HCT116 (cell line): ENCODE data around the gene STIM2. TPM values are rescaled to one million over a fixed set of nuclear protein-coding genes. Genes with fewer than 3 reads are reported as not detected.

Experiments used
- ATAC-seq: fragments of 200-7000 bp; cut with Tn5 transposase; 2 replicates; pipeline ENCODE4 v1.9.1; 2020; ENCODE audit warnings: mild to moderate bottlenecking, moderate library complexity
- BruUV-seq: library from RNA; stranded (reverse); fragments of 400-500 nt; replicated peaks from 2 replicates; lab custom pipeline; 2021; lab: Mats Ljungman, UMichigan
- CTCF ChIA-PET: fragments of 300-600 bp; sonication (Branson Sonifier 250); formaldehyde crosslinking; loops from one replicate; lab custom pipeline; 2021; ENCODE audit warnings: antibody characterized with exemption; lab: Charles Lee
- POLR2A ChIA-PET: fragments of 300-600, 350-600 bp; sonication (Branson Sonifier 250); formaldehyde crosslinking; loops from one replicate; lab custom pipeline; 2021; ENCODE audit warnings: antibody characterized with exemption; lab: Charles Lee
- RAD21 ChIA-PET, 2 experiments: fragments of 300-600 bp; sonication (Branson Sonifier 250); formaldehyde crosslinking; loops; one replicate each; lab custom pipeline; 2023; ENCODE audit warnings: low total read pairs in 2 of 2; ENCODE audit not compliant: uncharacterized antibody in 2 of 2, unreplicated experiment in 2 of 2, low non-redundant PET in 1 of 2; lab: Charles Lee
- DNase-seq: peaks from one replicate; pipeline ENCODE4 v3.0.0-alpha.2; 2010; ENCODE audit warnings: low read depth, low spot score
- H2AFZ ChIP-seq: fragments of 200-600 bp; shearing (Covaris generic), sonication (generic); 2 replicates; pipeline ENCODE4 v1.6.1; 2017; ENCODE audit warnings: low read depth, mixed run types, mixed read lengths, antibody characterized with exemption, low read length; ENCODE audit not compliant: poor library complexity, severe bottlenecking
- H3K27ac ChIP-seq: 2 replicates; pipeline ENCODE4 v1.5.1; 2012; ENCODE audit warnings: low read depth, low read length
- H3K27me3 ChIP-seq: fragments of 200-600 bp; sonication (generic); 2 replicates; pipeline ENCODE4 v1.6.1; 2016; ENCODE audit warnings: mixed run types, low read length, mixed read lengths; ENCODE audit not compliant: insufficient read depth
- H3K36me3 ChIP-seq, 2 experiments: fragments of 200-500 bp in 1 of 2; fragments of 200-600 bp in 1 of 2; sonication (Bioruptor generic) in 1 of 2; sonication (generic) in 1 of 2; 2 replicates each; pipeline versions ENCODE4 v1.5.1 to v1.6.1; 2014 to 2016; ENCODE audit warnings: low read length in 2 of 2, inconsistent platforms in 1 of 2, mixed read lengths in 1 of 2, mixed run types in 1 of 2; ENCODE audit not compliant: insufficient read depth in 2 of 2, control insufficient read depth in 1 of 2
- H3K4me1 ChIP-seq, 2 experiments: fragments of 200-600 bp in 1 of 2; sonication (generic) in 1 of 2; 2 replicates each; pipeline versions ENCODE4 v1.5.1 to v1.6.1; 2012 to 2017; ENCODE audit warnings: low read length in 2 of 2, inconsistent platforms in 1 of 2, mild to moderate bottlenecking in 1 of 2, mixed read lengths in 1 of 2, mixed run types in 1 of 2, moderate library complexity in 1 of 2; ENCODE audit not compliant: insufficient read depth in 2 of 2, control insufficient read depth in 1 of 2
- H3K4me2 ChIP-seq: fragments of 200-600 bp; sonication (generic); 2 replicates; pipeline ENCODE4 v1.6.1; 2017; ENCODE audit warnings: mixed run types, low read length, mixed read lengths
- H3K4me3 ChIP-seq, 2 experiments: fragments of 200-600 bp in 1 of 2; sonication (generic) in 1 of 2; replicated peaks in 1 of 2; 2 replicates each; pipeline ENCODE4 v1.5.1; 2011 to 2016; ENCODE audit warnings: low read length in 2 of 2, control low read depth in 1 of 2, low read depth in 1 of 2, mild to moderate bottlenecking in 1 of 2, mixed read lengths in 1 of 2, mixed run types in 1 of 2
- H3K79me2 ChIP-seq: fragments of 200-600 bp; sonication (generic); 2 replicates; pipeline ENCODE4 v1.6.1; 2017; ENCODE audit warnings: mild to moderate bottlenecking, mixed run types, low read length, moderate library complexity, mixed read lengths; ENCODE audit not compliant: insufficient read depth
- H3K9ac ChIP-seq: fragments of 200-600 bp; sonication (generic); 2 replicates; pipeline ENCODE4 v1.6.1; 2016; ENCODE audit warnings: low read length, mixed read lengths
- H3K9me2 ChIP-seq: fragments of 200-600 bp; sonication (generic), shearing (Covaris generic); 2 replicates; pipeline ENCODE4 v1.6.1; 2017; ENCODE audit warnings: mixed run types, mild to moderate bottlenecking, moderate library complexity; ENCODE audit not compliant: insufficient read depth
- H3K9me3 ChIP-seq, 2 experiments: fragments of 200-500 bp in 1 of 2; fragments of 200-600 bp in 1 of 2; sonication (Bioruptor generic) in 1 of 2; sonication (generic) in 1 of 2; 2 replicates each; pipeline ENCODE4 v1.6.1; 2014 to 2017; ENCODE audit warnings: low read length in 2 of 2, mixed read lengths in 2 of 2, inconsistent platforms in 1 of 2, low read depth in 1 of 2, mild to moderate bottlenecking in 1 of 2, mixed run types in 1 of 2, moderate library complexity in 1 of 2; ENCODE audit not compliant: control insufficient read depth in 1 of 2, insufficient read depth in 1 of 2
- H4K20me1 ChIP-seq: fragments of 200-600 bp; sonication (generic), shearing (Covaris generic); 2 replicates; pipeline ENCODE4 v1.6.1; 2017; ENCODE audit warnings: mixed run types, mild to moderate bottlenecking, moderate library complexity; ENCODE audit not compliant: insufficient read depth
- CEBPB ChIP-seq: IDR thresholded peaks from 2 replicates; pipeline ENCODE4 v1.6.1; 2012; ENCODE audit warnings: low read depth
- EGR1 ChIP-seq: IDR thresholded peaks from 2 replicates; pipeline ENCODE4 v1.6.1; 2012; ENCODE audit warnings: low read depth
- ELF1 ChIP-seq: IDR thresholded peaks from 2 replicates; pipeline ENCODE4 v1.6.1; 2012; ENCODE audit warnings: low read depth, borderline replicate concordance
- EZH2 ChIP-seq: fragments of 200-600 bp; sonication (generic); IDR thresholded peaks from 2 replicates; pipeline ENCODE4 v1.6.1; 2017; ENCODE audit warnings: antibody characterized with exemption, mixed run types
- POLR2A ChIP-seq: IDR thresholded peaks from 2 replicates; pipeline ENCODE4 v1.7.0; 2011; ENCODE audit warnings: borderline replicate concordance; ENCODE audit not compliant: insufficient read depth, insufficient read length; ENCODE audit errors: extremely low read depth
- REST ChIP-seq: IDR thresholded peaks from 2 replicates; pipeline ENCODE4 v1.6.1; 2012; ENCODE audit warnings: low read depth
- SRF ChIP-seq: IDR thresholded peaks from 2 replicates; pipeline ENCODE4 v1.6.1; 2012; ENCODE audit warnings: low read depth
- TCF7L2 ChIP-seq: IDR thresholded peaks from 2 replicates; pipeline ENCODE4 v1.7.0; 2011; ENCODE audit warnings: borderline replicate concordance, inconsistent platforms; ENCODE audit not compliant: insufficient read depth, insufficient read length; ENCODE audit errors: extremely low read depth
- intact Hi-C: fragments of 100-400 bp; cut with micrococcal nuclease; formaldehyde crosslinking; loops from 2 replicates; pipeline ENCODE4 v1.10.0; 2022
- total RNA-seq: library from RNA; stranded (reverse); gene quantifications from one replicate; pipeline ENCODE4 v1.2.1, GENCODE V29; 2021; ENCODE audit not compliant: unreplicated experiment

STIM2 gene
- total RNA-seq, 1 experiment from 2014 or later, result 65.9 TPM

- H2AFZ ChIP-seq, result no peak overlapping the region
- POLR2A ChIA-PET, result no interaction called here
- H3K27ac ChIP-seq, result no peak overlapping the region
- no TSS peak for BruUV-seq
- no peaks in the 10 kb centered on the region for H4K20me1 ChIP-seq
- no peak overlapping the region for H3K9ac ChIP-seq
- H3K4me3 ChIP-seq, result no peak overlapping the region
- DNase-seq, result no peak
- intact Hi-C loops, result loop anchor here (10.0 kb wide), 2 partner anchors 624 to 654 kb away; no protein-coding TSS in a partner anchor
- H3K4me1 ChIP-seq, result no peaks in the 10 kb centered on the region
- H3K36me3 ChIP-seq, result no peaks in the 10 kb centered on the region
- H3K9me3 ChIP-seq, result no peaks in the 10 kb centered on the region
- CTCF ChIA-PET, result no interaction called here
- ATAC-seq, result no peak
- no peak overlapping the region for H3K4me2 ChIP-seq
- no peaks in the 10 kb centered on the region for H3K27me3 ChIP-seq
- 0 out of 2 replicates have a peak, but pooled peaks have one; percentile 8 for TF ChIP-seq ELF1
- TF ChIP-seq CEBPB, result no peak
- H3K79me2 ChIP-seq, result no peaks in the 10 kb centered on the region
- RAD21 ChIA-PET, result no interaction called here
- no peaks in the 10 kb centered on the region for H3K9me2 ChIP-seq
These were observed 179.7 kb downstream of the STIM2 start for GRCh38 chr4:27040356-27040755.

GRCh38 chr4:27042411-27042810 lies 181.8 kb downstream of the STIM2 start:
- no peaks in the 10 kb centered on the region for H3K36me3 ChIP-seq
- no peak for DNase-seq
- ChIA-PET RAD21 (no interaction called here), CTCF (no interaction called here), POLR2A (no interaction called here)
- BruUV-seq, result no TSS peak
- H3K4me1 ChIP-seq, result no peaks in the 10 kb centered on the region
- TF ChIP-seq EZH2 (no peak), POLR2A (no peak), SRF (no peak), REST (no peak), TCF7L2 (no peak), EGR1 (no peak)
- no peaks in the 10 kb centered on the region for H3K27me3 ChIP-seq
- no peaks in the 10 kb centered on the region for H3K9me2 ChIP-seq
- H4K20me1 ChIP-seq, result no peaks in the 10 kb centered on the region
- H3K79me2 ChIP-seq, result no peaks in the 10 kb centered on the region
- intact Hi-C loops, result loop anchor here (10.0 kb wide), 2 partner anchors 622 to 652 kb away; no protein-coding TSS in a partner anchor
- H3K9ac ChIP-seq, result no peak overlapping the region
- no peak for ATAC-seq
- no peak overlapping the region for H3K4me3 ChIP-seq
- H3K4me2 ChIP-seq, result no peak overlapping the region
- H3K27ac ChIP-seq, result no peak overlapping the region
- H3K9me3 ChIP-seq, result no peaks in the 10 kb centered on the region
- no peak overlapping the region for H2AFZ ChIP-seq
